Stimulated activated naive CD8-positive, alpha-beta T cell treated with anti-CD3 and anti-CD28 coated beads, Interleukin-15, amount 100 ng/mL, for 72 hours (primary cell): ENCODE measurements around the gene HFE.
"Not testable (repeated sequence)": the region's sequence is repeated elsewhere in the genome, so short reads cannot be mapped to it uniquely, and the experiment has no call there.

Experiments used
- ATAC-seq: fragments of 150-1000 bp; cut with Tn5 transposase; 2 replicates; pipeline ENCODE4 v1.10.0; 2021; ENCODE audit warnings: mild to moderate bottlenecking, moderate library complexity
- DNase-seq, 2 donors: peaks; one replicate each; pipeline ENCODE4 v3.0.0; 2021 to 2022
- H3K27ac Mint-ChIP-seq, 2 donors: one replicate each; pipeline ENCODE4 v1.8.0; 2022; ENCODE audit warnings: mild to moderate bottlenecking in 2 of 2, mixed read lengths in 2 of 2, moderate library complexity in 2 of 2
- H3K27me3 Mint-ChIP-seq: one replicate; pipeline ENCODE4 v1.8.0; 2022; ENCODE audit warnings: mixed read lengths
- H3K4me1 Mint-ChIP-seq: one replicate; pipeline ENCODE4 v1.8.0; 2022; ENCODE audit warnings: mild to moderate bottlenecking, mixed read lengths
- H3K4me3 Mint-ChIP-seq, 2 donors: one replicate each; pipeline ENCODE4 v1.8.0; 2022; ENCODE audit warnings: mild to moderate bottlenecking in 2 of 2, mixed read lengths in 2 of 2, moderate library complexity in 1 of 2
- H3K9me3 Mint-ChIP-seq, 2 donors: one replicate each; pipeline ENCODE4 v1.8.0; 2022; ENCODE audit warnings: mixed read lengths in 2 of 2

Gene HFE

GRCh38 chr6:26055719-26056582 is 31.3 kb upstream of the HFE start:
- H3K4me3 Mint-ChIP-seq = peak overlapping the region; percentile 87 to 89
- H3K27me3 Mint-ChIP-seq = no peaks in the 10 kb centered on the region
- ATAC-seq = peak; percentile 74
- peak; percentile 96 to 97 for DNase-seq
- H3K27ac Mint-ChIP-seq = peak overlapping the region; percentile 98 to 100
- H3K9me3 Mint-ChIP-seq = no peaks in the 10 kb centered on the region
- H3K4me1 Mint-ChIP-seq = peaks cover 38% of the 10 kb centered on the region

- H3K9me3 Mint-ChIP-seq = no peaks in the 10 kb centered on the region
- peaks cover 36% of the 10 kb centered on the region for H3K4me1 Mint-ChIP-seq
- peak overlapping the region; percentile 98 to 100 for H3K27ac Mint-ChIP-seq
- no peaks in the 10 kb centered on the region for H3K27me3 Mint-ChIP-seq
- H3K4me3 Mint-ChIP-seq = peak overlapping the region; percentile 87 to 89
- peak; percentile 44 to 47 for DNase-seq
- no peak for ATAC-seq
Measured at GRCh38 chr6:26056583-26057350, 30.5 kb upstream of the HFE start.

GRCh38 chr6:26057899-26058298 is 29.3 kb upstream of the HFE start:
- no peak for DNase-seq
- H3K27me3 Mint-ChIP-seq = no peaks in the 10 kb centered on the region
- peaks cover 31% of the 10 kb centered on the region for H3K4me1 Mint-ChIP-seq
- ATAC-seq = no peak
- H3K9me3 Mint-ChIP-seq = no peaks in the 10 kb centered on the region
- peak overlapping the region; percentile 80 to 98 for H3K27ac Mint-ChIP-seq
- H3K4me3 Mint-ChIP-seq = no peak overlapping the region

GRCh38 chr6:26058477-26059033 is 28.7 kb upstream of the HFE start:
- H3K27me3 Mint-ChIP-seq, H3K4me3 Mint-ChIP-seq, DNase-seq, H3K9me3 Mint-ChIP-seq, ATAC-seq: not testable (repeated sequence)
- H3K27ac Mint-ChIP-seq = peak overlapping the region in 1 of 2 donors; percentile 47
- H3K4me1 Mint-ChIP-seq = peaks cover 27% of the 10 kb centered on the region

- Mint-ChIP-seq H3K27me3 (no peaks in the 10 kb centered on the region), H3K4me1 (peaks cover 23% of the 10 kb centered on the region), H3K4me3 (no peak overlapping the region), H3K9me3 (no peaks in the 10 kb centered on the region), H3K27ac (peak overlapping the region in 1 of 2 donors; percentile 1)
- ATAC-seq (no peak), DNase-seq (no peak)
Measured at GRCh38 chr6:26059941-26060340, 27.3 kb upstream of the HFE start.

- no peak overlapping the region for H3K27ac Mint-ChIP-seq
- H3K4me3 Mint-ChIP-seq = no peak overlapping the region
- H3K4me1 Mint-ChIP-seq = peaks cover 7% of the 10 kb centered on the region
- ATAC-seq = peak; percentile 83
- no peaks in the 10 kb centered on the region for H3K9me3 Mint-ChIP-seq
- no peaks in the 10 kb centered on the region for H3K27me3 Mint-ChIP-seq
- DNase-seq = peak; percentile 26 to 36
Measured at GRCh38 chr6:26064619-26065257, 22.5 kb upstream of the HFE start.

- H3K27ac Mint-ChIP-seq = peak overlapping the region; percentile 34 to 66
Measured at GRCh38 chr6:26065952-26066380, 21.3 kb upstream of the HFE start.

GRCh38 chr6:26067367-26067766 is 19.9 kb upstream of the HFE start:
- no peaks in the 10 kb centered on the region for H3K9me3 Mint-ChIP-seq
- no peak for ATAC-seq
- no peak overlapping the region for H3K27ac Mint-ChIP-seq
- no peaks in the 10 kb centered on the region for H3K27me3 Mint-ChIP-seq
- peaks cover 7% of the 10 kb centered on the region for H3K4me1 Mint-ChIP-seq
- no peak overlapping the region for H3K4me3 Mint-ChIP-seq
- DNase-seq = no peak

More at GRCh38 chr6:26065952-26066380, 21.3 kb upstream of the HFE start:
- Mint-ChIP-seq H3K4me3 (peak overlapping the region in 1 of 2 donors; percentile 15), H3K4me1 (peaks cover 7% of the 10 kb centered on the region), H3K27me3 (no peaks in the 10 kb centered on the region), H3K9me3 (no peaks in the 10 kb centered on the region)
- ATAC-seq (peak; percentile 94), DNase-seq (peak; percentile 58 to 69)

- peaks cover 7% of the 10 kb centered on the region for H3K4me1 Mint-ChIP-seq
- H3K9me3 Mint-ChIP-seq = no peaks in the 10 kb centered on the region
- H3K27me3 Mint-ChIP-seq = no peaks in the 10 kb centered on the region
- ATAC-seq = no peak
- no peak overlapping the region for H3K4me3 Mint-ChIP-seq
- DNase-seq = no peak
- no peak overlapping the region for H3K27ac Mint-ChIP-seq
Measured at GRCh38 chr6:26068036-26068435, 19.2 kb upstream of the HFE start.

GRCh38 chr6:26071135-26071534 is 16.1 kb upstream of the HFE start:
- DNase-seq = no peak
- peaks cover 7% of the 10 kb centered on the region for H3K27me3 Mint-ChIP-seq
- H3K9me3 Mint-ChIP-seq = no peaks in the 10 kb centered on the region
- no peak for ATAC-seq
- H3K4me3 Mint-ChIP-seq = no peak overlapping the region
- H3K27ac Mint-ChIP-seq = no peak overlapping the region
- no peaks in the 10 kb centered on the region for H3K4me1 Mint-ChIP-seq

- H3K4me3 Mint-ChIP-seq = no peak overlapping the region
- ATAC-seq = no peak
Measured at GRCh38 chr6:26075063-26075717, 12.0 kb upstream of the HFE start.

GRCh38 chr6:26078066-26078465 is 9.2 kb upstream of the HFE start:
- H3K4me1 Mint-ChIP-seq, DNase-seq, ATAC-seq, H3K9me3 Mint-ChIP-seq, H3K27me3 Mint-ChIP-seq, H3K4me3 Mint-ChIP-seq, H3K27ac Mint-ChIP-seq: not testable (repeated sequence)

More at GRCh38 chr6:26075063-26075717, 12.0 kb upstream of the HFE start:
- Mint-ChIP-seq H3K27me3 (peaks cover 7% of the 10 kb centered on the region), H3K4me1 (peaks cover 7% of the 10 kb centered on the region), H3K27ac (no peak overlapping the region), H3K9me3 (no peaks in the 10 kb centered on the region)
- no peak for DNase-seq

- H3K4me1 Mint-ChIP-seq = peaks cover 16% of the 10 kb centered on the region
- not testable (repeated sequence) for H3K9me3 Mint-ChIP-seq, H3K27ac Mint-ChIP-seq, ATAC-seq, DNase-seq, H3K27me3 Mint-ChIP-seq, H3K4me3 Mint-ChIP-seq
Measured at GRCh38 chr6:26081096-26081495, 6.1 kb upstream of the HFE start.

GRCh38 chr6:26086211-26086610 is 1.0 kb upstream of the HFE start:
- H3K4me1 Mint-ChIP-seq = peaks cover 45% of the 10 kb centered on the region

GRCh38 chr6:26088344-26088743 is 1.1 kb downstream of the HFE start:
- peaks cover 55% of the 10 kb centered on the region for H3K4me1 Mint-ChIP-seq
- H3K27me3 Mint-ChIP-seq = no peaks in the 10 kb centered on the region
- H3K4me3 Mint-ChIP-seq = peak overlapping the region; percentile 84 to 88
- peak overlapping the region in 1 of 2 donors; percentile 5 for H3K27ac Mint-ChIP-seq
- DNase-seq (no peak), ATAC-seq (no peak)
- no peaks in the 10 kb centered on the region for H3K9me3 Mint-ChIP-seq

More at GRCh38 chr6:26086211-26086610, 1.0 kb upstream of the HFE start:
- DNase-seq (peak; percentile 23 to 39), ATAC-seq (peak; percentile 96)
- Mint-ChIP-seq H3K27ac (no peak overlapping the region), H3K9me3 (peaks cover 0 to 7% of the 10 kb centered on the region in 2 donors), H3K4me3 (peak overlapping the region; percentile 42 to 44), H3K27me3 (no peaks in the 10 kb centered on the region)
